A673 (cell line): ENCODE data around the gene NFKB2. TPM values are rescaled to one million over a fixed set of nuclear protein-coding genes. Genes with fewer than 3 reads are reported as not detected.
A peak's percentile ranks its signal among the peaks of the same experiment; 100 is the strongest.

Source experiments
- BruUV-seq: library from RNA; stranded (reverse); fragments of 400-500 nt; replicated peaks from 2 replicates; lab custom pipeline; 2021; lab: Mats Ljungman, UMichigan
- CTCF ChIA-PET: fragments of 300-600 bp; sonication (Branson Sonifier 250); formaldehyde crosslinking; loops from one replicate; lab custom pipeline; 2022; ENCODE audit warnings: antibody characterized with exemption; lab: Charles Lee
- POLR2A ChIA-PET: fragments of 300-600 bp; sonication (Branson Sonifier 250); formaldehyde crosslinking; loops from one replicate; lab custom pipeline; 2022; ENCODE audit warnings: antibody characterized with exemption; ENCODE audit not compliant: low non-redundant PET; lab: Charles Lee
- DNase-seq: peaks from one replicate; pipeline ENCODE4 v3.0.0-alpha.2; 2015; ENCODE audit warnings: low spot score
- H3K27ac ChIP-seq: fragments of 200-600 bp; sonication (generic); 2 replicates; pipeline ENCODE4 v1.5.1; 2016; ENCODE audit warnings: mixed run types, low read depth, mild to moderate bottlenecking, mixed read lengths, antibody characterized with exemption, low read length; ENCODE audit not compliant: poor library complexity, severe bottlenecking
- H3K27me3 ChIP-seq: fragments of 200-600 bp; sonication (generic); replicated peaks from 2 replicates; pipeline ENCODE4 v1.6.1; 2017; ENCODE audit warnings: mixed run types, low read depth, mild to moderate bottlenecking, mixed read lengths, antibody characterized with exemption, low read length; ENCODE audit not compliant: insufficient read depth, poor library complexity
- H3K36me3 ChIP-seq: fragments of 200-600 bp; sonication (generic); 2 replicates; pipeline ENCODE4 v1.6.1; 2016; ENCODE audit warnings: mixed run types, mild to moderate bottlenecking, mixed read lengths, antibody characterized with exemption, low read length; ENCODE audit not compliant: insufficient read depth, poor library complexity, severe bottlenecking
- H3K4me1 ChIP-seq: fragments of 200-600 bp; sonication (generic); 2 replicates; pipeline ENCODE4 v1.6.1; 2017; ENCODE audit warnings: mixed run types, mild to moderate bottlenecking, mixed read lengths, antibody characterized with exemption, low read length; ENCODE audit not compliant: insufficient read depth, poor library complexity, severe bottlenecking
- H3K4me3 ChIP-seq: fragments of 200-600 bp; sonication (generic); 2 replicates; pipeline ENCODE4 v1.5.1; 2016; ENCODE audit warnings: low read depth, mixed run types, mild to moderate bottlenecking, mixed read lengths, low read length; ENCODE audit not compliant: poor library complexity, severe bottlenecking
- H3K9me3 ChIP-seq: fragments of 200-600 bp; sonication (generic); 2 replicates; pipeline ENCODE4 v1.6.1; 2016; ENCODE audit warnings: mixed run types, low read depth, mild to moderate bottlenecking, mixed read lengths, antibody characterized with exemption, low read length; ENCODE audit not compliant: poor library complexity, severe bottlenecking
- CTCF ChIP-seq: fragments of 300-800, 200-600 bp; sonication (generic); conservative IDR thresholded peaks from 2 replicates; pipeline ENCODE4 v1.5.1; 2017; ENCODE audit warnings: low read depth, mild to moderate bottlenecking, antibody characterized with exemption, low read length, moderate library complexity, mixed read lengths
- EZH2 ChIP-seq: fragments of 200-600 bp; sonication (generic); IDR thresholded peaks from 2 replicates; pipeline ENCODE4 v1.6.1; 2017; ENCODE audit warnings: borderline replicate concordance, low read depth, mild to moderate bottlenecking, mixed read lengths, antibody characterized with exemption, low read length; ENCODE audit not compliant: poor library complexity, severe bottlenecking
- intact Hi-C: fragments of 100-400 bp; cut with micrococcal nuclease; formaldehyde crosslinking; loops from one replicate; pipeline ENCODE4 v1.10.0; 2022; ENCODE audit not compliant: unreplicated experiment
- total RNA-seq: library from RNA; stranded (reverse); gene quantifications from 2 replicates; pipeline ENCODE4 v1.2.3, GENCODE V29; 2021

NFKB2 gene
- total RNA-seq, 1 experiment from 2014 or later, result 29.8 TPM

GRCh38 chr10:102384053-102384452 is 11.5 kb upstream of the NFKB2 start:
- DNase-seq, result no peak
- POLR2A ChIA-PET, result no interaction called here
- H3K4me3 ChIP-seq, result no peak overlapping the region
- BruUV-seq, result no TSS peak
- peaks cover 22% of the 10 kb centered on the region for H3K36me3 ChIP-seq
- intact Hi-C loops, result no loop called here
- no peaks in the 10 kb centered on the region for H3K9me3 ChIP-seq
- no peaks in the 10 kb centered on the region for H3K27me3 ChIP-seq
- no peaks in the 10 kb centered on the region for H3K4me1 ChIP-seq
- TF ChIP-seq EZH2 (no peak), CTCF (peak; percentile 44)
- CTCF ChIA-PET, result interaction anchor here (0.5 to 1.6 kb wide), 5 partner anchors 10 to 540 kb away, joined by 3 to 6 read pairs (median 3); partner anchors contain the start of gene KCNIP2
- no peak overlapping the region for H3K27ac ChIP-seq

GRCh38 chr10:102384606-102385429 is 10.7 kb upstream of the NFKB2 start:
- peaks cover 15% of the 10 kb centered on the region for H3K36me3 ChIP-seq
- CTCF ChIA-PET, result interaction anchor here (0.6 to 1.6 kb wide), 7 partner anchors 9 to 215 kb away, joined by 3 to 6 read pairs (median 3); no protein-coding TSS in a partner anchor
- H3K27ac ChIP-seq, result no peak overlapping the region
- no peak for DNase-seq
- H3K4me1 ChIP-seq, result no peaks in the 10 kb centered on the region
- intact Hi-C loops, result no loop called here
- BruUV-seq, result no TSS peak
- H3K27me3 ChIP-seq, result no peaks in the 10 kb centered on the region
- POLR2A ChIA-PET, result no interaction called here
- H3K4me3 ChIP-seq, result no peak overlapping the region
- no peaks in the 10 kb centered on the region for H3K9me3 ChIP-seq
- no peak for TF ChIP-seq EZH2
- TF ChIP-seq CTCF, result no peak

GRCh38 chr10:102389894-102390293 is 5.6 kb upstream of the NFKB2 start:
- POLR2A ChIA-PET, result no interaction called here
- CTCF ChIA-PET, result interaction anchor here (0.7 kb wide), 1 partner anchor 287 kb away, joined by 6 read pairs; no protein-coding TSS in a partner anchor
- intact Hi-C loops, result loop anchor here (5.0 to 10.0 kb wide), 2 partner anchors 192 to 255 kb away; partner anchors contain the start of gene TRIM8
- H3K4me1 ChIP-seq, result no peaks in the 10 kb centered on the region
- no peaks in the 10 kb centered on the region for H3K27me3 ChIP-seq
- no peak for DNase-seq
- H3K4me3 ChIP-seq, result no peak overlapping the region
- TF ChIP-seq CTCF (no peak), EZH2 (no peak)
- no peaks in the 10 kb centered on the region for H3K36me3 ChIP-seq
- no TSS peak for BruUV-seq
- no peak overlapping the region for H3K27ac ChIP-seq
- H3K9me3 ChIP-seq, result no peaks in the 10 kb centered on the region
